NCI-H2227 (cell line): ENCODE results near the gene S100P.
A peak's percentile ranks its signal among the peaks of the same experiment; 100 is the strongest.
"Not testable (repeated sequence)": the region's sequence is repeated elsewhere in the genome, so short reads cannot be mapped to it uniquely, and the experiment has no call there.

Source experiments
- DNase-seq: peaks from one replicate; lab custom pipeline; 2025; ENCODE audit not compliant: unreplicated experiment; lab: John Stamatoyannopoulos, UW

The S100P gene

GRCh38 chr4:6672541-6673190 lies 21.0 kb upstream of the S100P start:
- not testable (repeated sequence) for DNase-seq

- peak; percentile 42 for DNase-seq
Measured at GRCh38 chr4:6673191-6673659, 20.5 kb upstream of the S100P start.

GRCh38 chr4:6673660-6674499 lies 19.8 kb upstream of the S100P start:
- peak; percentile 95 for DNase-seq

DNA sequence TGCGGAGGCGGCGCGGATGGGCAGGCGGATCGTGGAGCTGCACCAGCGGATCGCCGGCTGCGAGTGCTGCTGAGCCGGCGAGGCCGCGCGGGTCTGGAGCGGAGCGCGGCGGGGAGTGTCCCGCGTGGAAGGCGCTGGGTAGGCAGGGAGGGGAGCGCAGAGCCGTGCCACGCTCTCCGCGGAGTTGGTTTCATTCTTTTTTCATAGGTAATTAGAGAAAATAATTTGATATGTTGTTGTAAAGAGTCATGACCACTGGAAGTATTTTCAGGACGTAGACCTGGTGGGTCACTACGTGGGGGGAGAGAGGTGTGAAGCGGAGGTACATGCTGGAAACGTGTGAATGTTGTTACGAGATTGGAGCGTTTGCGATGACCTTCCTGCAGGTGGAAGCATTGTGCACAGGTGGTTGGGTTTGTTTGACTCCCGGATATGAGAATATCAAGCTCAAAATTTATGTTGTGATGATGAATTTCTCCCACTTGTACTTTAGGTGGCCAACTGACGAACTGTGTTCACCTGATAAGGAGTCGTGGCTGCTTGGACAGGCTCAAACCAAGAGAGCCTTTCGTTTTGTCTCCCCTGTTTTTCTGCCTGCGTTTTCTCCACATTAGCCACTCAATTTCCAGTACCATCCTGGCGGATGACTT lies 19.1 kb upstream of the S100P start:
- DNase-seq, result peak; percentile 46

DNA sequence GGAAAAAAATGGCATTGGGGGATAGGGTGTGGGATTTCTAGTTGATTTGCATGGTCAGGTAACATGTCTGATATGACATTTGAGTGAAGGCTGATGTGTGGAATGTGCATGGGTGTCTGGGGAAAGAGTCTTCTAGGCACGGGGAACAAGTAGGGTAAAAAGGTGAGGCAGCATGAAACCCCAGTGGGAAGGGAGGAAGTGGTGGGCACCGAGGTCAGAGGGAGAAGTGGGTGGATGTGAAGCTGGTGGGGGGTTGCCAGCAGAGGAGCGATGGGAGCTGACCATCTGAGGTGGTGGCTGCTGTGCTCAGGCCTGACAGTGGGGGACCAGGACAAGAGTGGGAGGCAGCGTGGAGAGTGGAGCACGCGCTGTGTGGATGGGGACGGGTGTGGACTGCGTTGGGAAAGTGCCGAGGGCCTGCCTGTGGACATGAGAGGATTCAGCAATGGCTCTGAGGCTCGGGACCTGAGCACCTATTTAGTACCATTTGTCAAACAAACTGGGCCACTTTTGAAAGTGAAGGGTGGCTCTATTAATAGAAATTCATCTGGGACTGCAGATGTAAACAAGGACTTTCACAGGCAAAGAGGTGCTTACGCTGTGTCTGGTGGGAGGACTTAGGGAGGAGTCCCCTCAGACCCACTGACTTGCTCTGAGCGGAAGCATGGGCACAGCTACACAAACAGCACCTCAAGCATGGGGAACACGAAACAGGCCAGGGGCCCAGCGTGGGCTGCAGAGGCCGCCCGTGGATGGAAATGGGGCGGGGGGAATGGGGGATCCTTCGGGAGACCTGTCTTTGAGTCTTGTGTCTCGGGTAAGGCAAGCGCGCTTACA lies 16.7 kb upstream of the S100P start:
- DNase-seq, result no peak

GRCh38 chr4:6680372-6681034 lies 13.2 kb upstream of the S100P start:
- DNase-seq, result no peak

GRCh38 chr4:6681191-6681590 lies 12.5 kb upstream of the S100P start:
- DNase-seq, result no peak

GRCh38 chr4:6682862-6683590 lies 10.7 kb upstream of the S100P start:
- DNase-seq, result no peak

- DNase-seq, result no peak
Measured at GRCh38 chr4:6684656-6685055, 9.0 kb upstream of the S100P start.

- no peak for DNase-seq
Measured at GRCh38 chr4:6686104-6686787, 7.4 kb upstream of the S100P start.

DNA sequence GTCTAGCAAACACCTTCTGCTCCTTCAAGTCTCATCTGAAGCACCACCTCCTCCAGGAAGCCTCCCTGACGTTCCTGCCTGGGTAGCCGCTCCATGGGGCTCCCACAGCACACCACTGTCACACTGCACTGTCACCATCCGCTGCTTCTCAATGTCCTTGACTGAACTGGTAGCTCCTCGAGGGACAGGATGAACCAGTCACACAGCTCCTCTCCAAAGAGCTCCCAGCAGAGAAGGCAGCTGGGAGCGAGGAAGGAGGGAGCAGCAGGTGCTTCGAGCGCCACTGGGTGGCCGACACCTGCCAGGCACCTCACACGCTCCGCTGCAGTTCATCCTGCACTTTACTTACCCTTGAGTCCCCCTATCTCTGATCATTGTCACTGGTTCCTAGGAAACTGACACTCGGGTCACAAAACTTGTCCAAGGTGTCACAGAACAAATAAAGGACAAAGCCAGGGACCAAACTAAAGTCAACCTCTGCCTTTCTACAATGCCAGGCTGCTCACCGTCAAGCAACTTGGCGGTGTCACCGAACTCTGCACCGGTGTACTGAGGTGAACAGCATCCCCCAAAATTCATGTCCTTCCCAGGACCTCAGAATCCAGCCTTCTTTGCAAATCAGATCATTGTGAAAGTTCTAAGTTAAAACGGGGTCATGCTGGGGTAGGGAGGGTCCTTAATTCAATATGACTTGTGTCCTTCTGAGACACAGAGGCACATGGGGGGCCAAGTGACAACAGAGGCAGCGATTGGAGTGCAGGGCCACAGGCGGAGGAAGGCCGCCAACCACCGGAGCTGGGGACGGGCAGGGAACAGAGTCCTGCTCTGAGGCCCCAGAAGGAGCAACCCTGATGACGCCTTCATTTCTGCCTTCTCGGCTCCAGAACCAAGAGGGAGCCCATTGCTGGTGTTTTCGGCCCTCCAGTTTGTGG lies 5.5 kb upstream of the S100P start:
- DNase-seq, result no peak

GRCh38 chr4:6688879-6689505 lies 4.7 kb upstream of the S100P start:
- no peak for DNase-seq

DNA sequence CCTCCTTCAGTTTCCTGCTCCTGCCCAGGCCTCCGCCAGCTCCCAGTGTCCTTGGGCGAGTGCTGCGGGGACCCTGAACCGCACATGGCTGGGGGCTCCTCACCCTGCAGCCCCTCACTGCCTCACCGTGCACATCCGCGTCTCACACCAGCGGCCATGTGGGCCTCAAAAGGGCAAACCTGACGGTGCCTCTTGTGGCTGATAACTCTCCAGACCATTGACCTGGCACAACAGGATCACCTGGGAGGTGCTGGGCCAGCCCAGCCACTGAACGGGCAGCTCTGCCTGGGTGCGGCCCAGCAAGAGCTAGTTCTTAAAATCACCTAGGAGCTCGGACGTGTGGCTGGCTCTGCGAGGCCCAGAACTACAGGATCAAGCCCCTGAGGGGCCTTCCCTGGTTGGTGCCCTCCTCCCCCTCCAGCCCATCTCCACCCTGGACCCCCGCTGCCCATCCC lies 4.1 kb upstream of the S100P start:
- DNase-seq, result no peak

DNA sequence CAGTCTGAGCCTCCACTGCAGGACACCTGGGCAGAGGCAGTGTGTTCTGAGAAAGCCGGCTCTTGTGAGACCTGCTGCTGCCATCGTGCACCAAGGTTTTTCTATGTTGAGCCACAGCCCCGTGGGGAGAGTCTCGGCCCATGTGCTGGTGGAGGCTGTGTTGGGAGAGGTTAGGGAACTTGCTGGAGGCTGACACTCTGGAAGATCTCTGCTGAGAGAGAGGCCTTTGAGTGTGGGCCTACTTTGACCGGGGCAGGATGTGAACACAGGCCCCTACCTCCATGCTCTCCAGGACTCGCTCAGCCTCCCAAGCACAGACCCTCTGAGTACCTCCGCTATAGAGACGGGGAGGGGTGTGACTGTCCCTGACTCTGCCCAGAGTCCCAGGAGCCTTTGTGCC lies 1.3 kb upstream of the S100P start:
- DNase-seq, result no peak

GRCh38 chr4:6692806-6693205 lies 872 bp upstream of the S100P start:
- DNase-seq, result no peak

- DNase-seq, result no peak
Measured at GRCh38 chr4:6694177-6694901, 661 bp downstream of the S100P start.
